ENCODE data around the gene GDF7.

Gene GDF7

GRCh38 chr2:20629581-20630171, 37.3 kb upstream of the GDF7 start:
- DNase-seq: no peak

GRCh38 chr2:20630967-20631366, 36.0 kb upstream of the GDF7 start:
- no peak for DNase-seq

- no peak for DNase-seq
These were observed 35.2 kb upstream of the GDF7 start for GRCh38 chr2:20631617-20632307.

DNA sequence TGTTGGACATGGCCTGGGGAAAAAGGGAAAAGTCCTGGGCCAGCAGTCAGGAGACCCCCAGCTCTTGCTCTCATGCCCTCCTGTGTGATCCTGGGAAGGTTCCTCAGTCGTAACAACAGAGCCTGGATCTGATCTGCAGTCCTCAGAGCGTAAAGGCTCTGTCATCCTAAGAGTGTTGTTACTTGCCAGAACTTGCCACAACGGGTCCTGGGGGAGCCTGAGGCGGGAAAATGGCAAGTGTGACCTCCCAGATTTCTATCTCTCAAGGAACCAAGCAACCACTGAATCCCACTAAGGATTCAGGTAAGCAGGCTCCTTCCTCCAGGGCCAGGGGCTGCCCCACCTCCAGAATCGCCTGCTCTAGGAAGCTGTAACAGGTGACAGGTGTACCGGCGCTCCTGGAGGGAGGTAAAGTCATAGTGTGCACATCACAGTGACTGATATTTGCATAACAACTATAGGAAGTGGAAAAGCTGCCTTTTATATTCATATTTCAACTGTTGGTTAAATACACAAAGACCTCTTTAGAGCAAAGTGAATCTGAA, 34.4 kb upstream of the GDF7 start:
- no peak for DNase-seq

DNA sequence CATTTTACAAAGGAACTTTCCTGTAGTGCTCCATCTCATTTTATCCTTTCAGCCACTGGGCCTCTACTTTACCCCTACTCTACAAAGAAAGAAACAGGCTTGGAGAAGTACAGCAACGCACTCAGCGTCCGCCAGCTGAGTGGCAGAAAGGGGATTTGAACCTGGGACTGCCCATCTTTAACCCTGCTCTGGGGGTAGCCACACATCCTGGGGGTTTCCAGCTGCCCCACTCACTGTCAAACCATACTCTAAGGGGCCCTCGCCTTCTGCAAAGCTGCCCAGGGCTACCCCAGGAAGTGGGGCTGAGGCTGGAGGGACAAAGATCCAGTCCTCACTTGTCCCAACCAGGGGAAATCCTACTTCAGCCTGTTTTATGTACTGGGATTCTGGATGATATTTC, 33.9 kb upstream of the GDF7 start:
- DNase-seq: no peak

DNA sequence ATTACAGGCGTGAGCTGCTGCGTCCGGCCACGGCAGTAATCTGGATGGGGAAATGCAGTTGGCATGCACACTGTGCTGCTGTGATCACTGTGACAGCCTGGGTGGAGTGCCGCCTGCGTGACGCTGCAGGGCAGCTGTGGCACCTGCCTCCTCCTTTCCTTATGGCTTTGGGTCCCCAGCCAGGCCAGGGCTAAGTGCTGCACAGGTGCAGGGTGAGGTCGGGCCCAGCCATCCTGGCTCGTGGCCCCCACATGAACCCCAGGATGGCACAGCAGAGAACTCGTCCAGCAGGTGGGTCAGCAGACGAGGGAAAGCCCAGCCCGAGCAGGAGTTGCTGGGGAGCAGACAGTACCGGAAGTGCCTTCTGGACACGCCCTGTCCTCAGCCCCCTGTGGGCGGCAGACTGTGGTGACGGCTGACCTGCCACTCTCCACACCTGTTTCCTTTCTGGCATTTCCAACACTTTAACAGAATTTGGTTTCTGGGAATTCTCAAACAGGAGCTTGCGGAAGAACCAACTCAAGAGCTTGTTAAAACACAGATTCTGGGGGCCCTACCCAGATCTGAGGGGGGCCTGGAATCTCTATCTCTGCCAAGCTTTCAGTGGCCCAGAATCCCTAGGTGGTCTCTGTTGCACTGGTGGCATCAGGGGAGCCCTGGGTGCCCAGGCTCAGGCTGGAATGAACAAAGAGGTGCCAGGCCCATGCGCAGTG, 33.0 kb upstream of the GDF7 start:
- no peak for DNase-seq

DNA sequence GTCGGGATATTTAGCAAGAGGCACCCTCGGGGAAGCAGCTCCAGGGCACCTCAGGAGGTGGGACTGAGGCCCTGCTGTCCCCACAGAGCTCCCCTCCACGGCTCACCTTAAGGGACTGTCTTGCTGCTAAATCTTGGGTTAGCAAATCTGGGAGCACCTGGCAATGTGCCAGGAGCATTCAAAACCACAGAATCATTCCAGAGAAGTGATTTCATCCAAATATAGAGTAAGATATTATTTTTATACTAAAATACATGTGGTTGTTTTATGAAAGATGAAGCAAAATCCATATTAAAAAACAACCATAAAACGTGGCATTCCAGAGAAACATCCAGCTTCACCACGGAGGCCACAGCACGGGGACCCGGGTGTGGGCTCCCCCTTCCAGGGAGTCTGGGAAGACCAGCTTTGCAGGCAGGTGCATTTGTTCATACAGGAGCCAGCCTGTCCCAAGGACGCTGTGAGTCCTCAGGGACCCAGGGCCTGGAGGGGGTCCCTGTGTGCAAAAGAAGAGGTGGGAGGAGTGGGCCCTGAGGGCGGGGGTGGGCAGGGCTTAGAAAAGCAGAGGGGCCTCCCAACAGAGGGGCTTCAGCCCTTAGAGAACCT, 32.3 kb upstream of the GDF7 start:
- no peak for DNase-seq

DNA sequence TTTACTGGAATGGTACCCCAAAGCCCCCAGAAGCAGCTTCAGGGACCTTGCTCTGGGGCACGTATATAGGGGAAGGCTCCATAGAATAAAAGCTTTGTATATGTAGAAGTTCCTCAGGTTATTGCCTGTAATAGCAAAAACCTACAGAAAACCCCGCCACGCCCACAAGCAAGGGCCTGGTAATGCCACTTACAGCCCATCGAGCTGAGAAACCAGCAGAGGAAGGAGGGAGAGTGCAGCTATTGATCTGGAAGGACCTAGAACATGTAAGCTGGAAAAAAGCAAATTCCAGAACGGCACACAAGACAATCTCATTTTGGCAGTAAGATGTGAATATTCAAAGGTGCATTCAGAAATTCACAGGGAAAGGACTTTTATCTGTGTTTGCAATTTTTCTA, 31.8 kb upstream of the GDF7 start:
- no peak for DNase-seq

- peak; percentile 93 for DNase-seq
These were observed 31.0 kb upstream of the GDF7 start for GRCh38 chr2:20635675-20636584.

GRCh38 chr2:20637147-20637546, 29.8 kb upstream of the GDF7 start:
- no peak for DNase-seq

DNA sequence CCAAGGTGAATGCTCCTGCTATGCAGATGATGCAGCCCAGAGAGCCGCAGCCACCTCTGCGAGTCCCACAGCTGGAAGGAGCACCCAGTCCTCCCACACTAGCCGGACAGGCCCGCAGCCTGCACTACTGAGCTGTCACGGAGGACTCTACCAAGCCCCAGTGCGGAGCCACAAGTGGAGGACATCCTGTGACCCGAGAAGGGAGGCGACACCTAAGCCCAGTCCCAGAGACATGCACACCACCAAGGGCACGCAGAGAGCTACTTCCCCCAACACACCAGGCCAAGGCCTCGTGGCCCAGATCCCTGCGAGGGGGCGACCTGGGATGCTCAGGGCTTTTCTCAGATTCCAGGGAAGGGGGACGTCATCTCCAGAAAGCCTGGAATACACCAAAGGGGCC, 28.9 kb upstream of the GDF7 start:
- no peak for DNase-seq

DNA sequence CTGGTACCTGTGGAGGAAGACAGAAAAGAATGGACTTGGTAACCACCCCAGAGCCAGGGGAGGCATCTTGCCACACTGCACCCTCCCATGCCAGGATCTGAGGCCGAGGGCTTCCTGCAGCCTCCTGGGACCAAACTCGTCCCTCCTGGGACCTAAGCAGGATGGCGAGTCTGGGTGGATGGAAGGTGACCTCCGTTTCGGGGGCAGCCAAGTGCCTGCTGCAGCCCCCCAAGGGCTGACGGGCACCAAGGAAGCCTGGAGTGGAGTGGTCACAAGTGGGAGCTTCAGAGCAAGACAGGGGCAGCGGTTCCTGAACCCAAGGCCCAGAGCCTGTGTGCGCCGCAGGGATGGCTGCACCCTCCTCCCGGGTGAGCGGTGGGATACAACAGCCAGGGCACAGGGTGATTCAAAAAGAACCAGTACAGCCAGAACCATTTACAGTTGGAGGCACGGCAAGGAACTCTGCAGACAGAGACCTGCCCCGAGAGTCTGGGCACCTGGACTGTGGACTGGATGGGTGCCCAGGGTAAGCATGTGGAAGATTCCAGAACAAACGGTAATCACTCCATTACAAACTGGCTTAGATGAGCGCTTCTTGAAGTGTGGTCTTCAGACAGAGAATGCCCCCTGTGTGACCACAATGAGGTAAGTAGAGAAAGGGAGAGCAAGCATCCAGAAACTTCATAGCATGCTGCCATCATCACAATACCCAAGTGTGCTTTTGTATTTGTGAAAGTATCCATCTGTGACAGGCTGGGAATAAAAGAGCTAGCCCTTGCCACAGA, 28.1 kb upstream of the GDF7 start:
- DNase-seq: no peak

DNA sequence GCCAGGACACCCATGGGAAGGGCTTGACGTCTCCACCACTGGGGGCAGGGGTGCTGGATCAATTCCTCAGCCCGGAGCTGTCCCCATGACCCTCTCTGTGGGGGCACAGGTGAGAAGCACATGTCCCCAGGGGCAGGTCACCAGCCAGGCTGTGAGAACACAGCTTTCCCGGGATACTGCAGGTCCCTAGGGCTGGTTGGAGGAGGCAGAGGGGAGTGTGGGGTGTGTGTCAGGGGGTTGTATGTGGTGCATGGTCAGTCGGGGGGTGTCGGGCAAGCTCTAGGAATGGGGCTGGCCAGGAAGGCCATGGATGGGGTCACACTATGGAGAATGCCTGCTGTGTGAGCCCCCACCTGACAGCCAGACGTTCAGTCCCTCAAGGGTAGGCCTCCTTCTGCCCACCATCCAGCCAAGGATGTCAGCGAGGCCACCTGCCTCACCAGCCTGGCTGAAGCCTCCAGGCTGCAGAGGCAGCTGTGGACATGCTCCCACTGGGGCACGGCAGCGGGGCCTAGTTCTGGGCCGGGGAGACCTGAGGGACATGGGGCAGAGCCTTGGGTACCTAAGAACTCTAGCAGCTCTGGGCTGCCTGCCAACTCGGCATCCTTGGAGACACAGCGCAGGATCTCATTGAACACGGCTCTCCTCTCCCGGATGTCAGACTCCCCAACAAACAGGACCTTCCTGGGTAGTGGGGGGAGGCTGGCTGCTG, 26.4 kb upstream of the GDF7 start:
- DNase-seq: no peak

- DNase-seq: no peak
These were observed 25.6 kb upstream of the GDF7 start for GRCh38 chr2:20641123-20641985.

DNA sequence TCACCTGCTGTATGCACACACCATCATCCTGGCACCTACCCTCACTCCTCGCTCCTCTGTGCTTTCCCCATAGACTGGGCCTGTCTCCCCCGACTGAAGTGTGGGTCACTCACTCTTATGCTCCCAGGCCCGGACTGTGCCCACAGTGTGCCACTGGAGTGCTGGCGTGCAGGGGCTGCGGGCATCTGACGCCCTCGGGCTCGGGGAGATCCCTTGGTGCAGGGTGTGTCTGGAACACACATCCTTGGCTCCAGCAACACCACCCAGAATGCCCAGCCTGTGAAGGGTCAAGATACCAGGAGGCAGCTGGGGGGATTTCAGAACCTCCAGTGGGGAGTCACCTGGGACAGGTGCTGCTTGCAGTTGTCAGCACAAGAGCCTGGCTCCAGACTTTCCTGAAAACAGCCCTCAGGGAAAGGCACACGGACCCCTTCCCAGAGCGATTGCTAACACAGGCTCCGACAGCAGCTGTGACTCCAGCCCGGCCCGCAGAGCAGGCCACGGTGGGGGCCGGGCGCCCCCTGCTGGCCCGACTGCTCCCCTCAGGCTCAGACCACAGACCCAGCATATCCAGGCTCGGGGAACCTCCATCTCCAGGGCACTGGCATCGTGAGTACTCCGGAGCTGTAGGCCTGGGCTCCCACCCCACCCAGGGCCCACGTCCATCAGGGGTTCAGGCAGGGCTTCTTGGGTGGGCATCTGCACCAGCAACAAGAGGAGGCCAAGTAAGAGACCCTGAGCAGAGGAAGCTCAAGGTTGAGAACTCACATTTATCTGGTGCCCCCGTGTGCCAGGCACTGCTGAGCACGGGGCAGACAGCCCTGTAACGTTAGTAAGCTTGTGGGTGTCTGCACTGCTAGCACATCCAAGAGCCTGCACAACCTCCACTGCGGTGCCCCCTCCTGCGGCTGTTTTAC, 24.6 kb upstream of the GDF7 start:
- DNase-seq: peak; percentile 87

DNA sequence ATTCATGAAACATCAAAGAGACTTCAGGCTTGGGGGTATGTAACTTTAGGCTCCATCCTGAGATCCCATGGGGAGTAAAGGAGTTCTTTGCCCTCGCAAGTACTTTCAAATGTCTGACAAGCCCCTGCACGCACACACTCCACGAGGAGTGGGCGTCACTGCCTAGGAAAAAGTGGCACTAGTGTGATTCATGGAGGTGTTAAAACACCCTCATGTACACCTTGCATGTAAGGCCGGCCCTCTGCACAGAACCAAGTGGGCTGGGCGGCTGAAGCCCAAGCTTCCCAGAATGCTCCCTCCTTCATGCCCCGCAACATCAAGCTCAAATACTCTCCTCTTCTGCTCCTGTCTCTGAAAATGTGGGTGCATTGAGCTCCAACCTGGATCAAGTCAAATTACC, 23.9 kb upstream of the GDF7 start:
- DNase-seq: no peak

DNA sequence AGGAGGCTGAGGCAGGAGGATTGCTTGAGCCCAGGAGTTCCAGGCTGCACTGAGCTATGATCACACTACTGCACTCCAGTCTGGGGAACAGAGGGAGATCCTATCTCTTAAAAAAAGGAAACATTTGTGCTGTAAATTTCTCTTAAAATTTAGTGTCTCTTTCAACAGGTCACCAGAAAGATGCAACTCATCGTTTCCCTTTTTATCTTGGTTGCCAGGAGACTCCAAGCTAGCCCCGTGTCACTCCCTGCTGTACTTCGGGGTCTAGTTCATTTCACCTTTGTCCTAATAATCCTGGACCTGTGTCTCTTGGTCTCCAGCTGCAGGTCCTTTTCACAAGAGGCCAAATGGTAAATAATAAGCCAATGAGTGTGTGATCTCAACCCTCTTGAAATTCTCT, 23.1 kb upstream of the GDF7 start:
- no peak for DNase-seq

GRCh38 chr2:20645301-20645701, 21.6 kb upstream of the GDF7 start:
- DNase-seq: no peak

- no peak for DNase-seq
These were observed 21.2 kb upstream of the GDF7 start for GRCh38 chr2:20645761-20646160.

All from femur (tissue), 1 donor.